ACC112 (cell line): ENCODE data around the gene ESRP2.

Experiments used
- H2AFZ ChIP-seq: fragments of 200-600 bp; sonication (generic); one replicate; pipeline ENCODE4 v1.6.0; 2017; ENCODE audit warnings: antibody characterized with exemption, low read length; ENCODE audit not compliant: unreplicated experiment
- H3K27ac ChIP-seq: fragments of 200-600 bp; sonication (generic); 2 replicates; pipeline ENCODE4 v1.5.1; 2014; ENCODE audit warnings: low read depth, mild to moderate bottlenecking, antibody characterized with exemption, low read length, moderate library complexity
- H3K27me3 ChIP-seq: fragments of 200-600 bp; sonication (generic); 2 replicates; pipeline ENCODE4 v1.6.1; 2014; ENCODE audit warnings: mild to moderate bottlenecking, antibody characterized with exemption, low read length, moderate library complexity, mixed read lengths; ENCODE audit not compliant: insufficient read depth
- H3K36me3 ChIP-seq: fragments of 200-600 bp; sonication (generic); 2 replicates; pipeline ENCODE4 v1.6.1; 2016; ENCODE audit warnings: mild to moderate bottlenecking, antibody characterized with exemption, low read length, moderate library complexity, mixed read lengths; ENCODE audit not compliant: insufficient read depth
- H3K4me1 ChIP-seq: fragments of 200-600 bp; sonication (generic); one replicate; pipeline ENCODE4 v1.6.1; 2016; ENCODE audit warnings: low read length, mixed read lengths; ENCODE audit not compliant: insufficient read depth, unreplicated experiment, control insufficient read depth
- H3K4me3 ChIP-seq: fragments of 200-600 bp; sonication (generic); 2 replicates; pipeline ENCODE4 v1.5.1; 2014; ENCODE audit warnings: mild to moderate bottlenecking, low read depth, low read length
- H3K79me2 ChIP-seq: fragments of 200-600 bp; sonication (generic); one replicate; pipeline ENCODE4 v1.6.0; 2016; ENCODE audit warnings: low read length; ENCODE audit not compliant: control insufficient read depth, unreplicated experiment, insufficient read depth

ESRP2 gene

DNA sequence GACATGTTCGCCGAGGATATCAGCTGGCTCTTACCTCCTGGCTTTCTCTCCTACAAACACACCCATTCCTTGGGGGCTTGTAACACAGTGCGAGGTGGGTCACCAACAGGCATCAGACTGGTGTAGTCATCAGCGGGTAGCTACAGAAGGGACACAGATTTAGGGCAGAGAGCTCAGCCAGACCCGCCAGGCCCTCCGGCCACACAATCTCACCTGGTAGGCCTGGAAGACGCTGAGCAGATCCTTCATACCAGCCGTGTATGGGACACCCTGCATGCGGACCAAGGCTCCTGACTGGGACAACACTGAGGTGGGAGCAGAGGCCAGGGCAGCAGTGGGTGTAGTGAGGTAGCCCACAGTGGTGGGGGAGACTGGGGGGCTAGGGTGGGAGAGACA is 5.8 kb downstream of the ESRP2 start:
- H3K27ac ChIP-seq = no peak overlapping the region
- H3K36me3 ChIP-seq = no peaks in the 10 kb centered on the region
- no peaks in the 10 kb centered on the region for H3K27me3 ChIP-seq

DNA sequence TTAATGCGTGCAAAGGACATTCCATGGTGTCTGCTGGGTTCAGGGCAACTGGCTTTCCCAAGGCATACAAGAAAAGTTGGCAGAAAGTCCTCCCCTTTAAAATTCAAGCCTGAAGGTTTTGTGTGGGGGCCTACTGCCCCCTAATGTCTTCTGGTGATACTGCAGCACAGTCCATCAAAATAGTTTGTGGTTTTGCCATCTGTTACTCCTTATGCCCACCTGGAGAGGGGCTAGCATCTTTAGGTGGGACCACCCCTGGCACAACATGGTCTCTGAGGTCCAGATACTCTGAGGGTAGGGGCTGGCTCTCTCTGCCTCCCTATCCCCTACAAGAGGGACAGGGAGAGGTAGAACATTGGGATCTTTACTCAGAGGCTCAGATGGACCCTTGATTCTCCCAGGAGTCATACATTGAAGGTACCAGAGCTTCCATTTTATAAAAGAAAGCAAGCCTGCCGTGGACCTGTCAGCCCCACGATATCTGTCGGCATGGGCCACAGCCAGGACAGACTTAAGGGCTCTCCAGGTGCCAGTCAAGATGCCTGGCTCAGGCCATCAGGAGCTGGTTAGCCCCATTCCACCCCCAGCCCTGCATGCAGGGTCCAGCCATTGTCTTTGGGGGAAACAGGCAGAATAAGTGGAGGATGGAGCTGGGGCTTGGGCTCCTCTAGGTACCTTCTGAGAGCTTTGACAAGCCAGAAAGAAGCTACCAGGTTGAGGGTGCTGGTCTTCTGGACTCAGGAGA is 6.3 kb downstream of the ESRP2 start:
- H3K79me2 ChIP-seq = no peaks in the 10 kb centered on the region
- H2AFZ ChIP-seq = no peak overlapping the region
- no peak overlapping the region for H3K4me3 ChIP-seq
- no peak overlapping the region for H3K27ac ChIP-seq
- peaks cover 8% of the 10 kb centered on the region for H3K4me1 ChIP-seq
- no peaks in the 10 kb centered on the region for H3K36me3 ChIP-seq
- H3K27me3 ChIP-seq = no peaks in the 10 kb centered on the region

More for the DNA sequence above, 5.8 kb downstream of the ESRP2 start:
- Histone ChIP-seq H3K4me1 (peaks cover 8% of the 10 kb centered on the region), H2AFZ (no peak overlapping the region), H3K79me2 (no peaks in the 10 kb centered on the region), H3K4me3 (no peak overlapping the region)

DNA sequence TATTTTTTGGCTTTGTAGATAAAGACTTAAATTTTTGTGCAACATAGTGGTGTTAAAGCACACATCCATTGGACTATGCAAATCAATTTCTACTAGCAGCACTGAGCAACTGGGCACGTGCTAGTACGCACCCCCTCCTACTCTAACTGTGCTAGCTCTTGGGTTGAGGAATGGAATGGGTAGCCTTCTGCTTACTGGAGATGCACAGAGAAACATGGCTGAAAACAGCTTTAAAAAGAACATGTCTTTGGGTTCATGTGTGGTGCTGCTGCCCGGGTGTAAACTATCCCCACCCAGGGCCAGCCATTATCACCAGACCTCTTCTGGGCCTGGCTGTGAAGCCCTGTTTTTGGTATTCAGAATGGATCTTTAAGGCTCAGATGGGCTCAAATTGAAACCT is 7.3 kb downstream of the ESRP2 start:
- H2AFZ ChIP-seq = no peak overlapping the region
- no peaks in the 10 kb centered on the region for H3K79me2 ChIP-seq
- H3K27me3 ChIP-seq = no peaks in the 10 kb centered on the region
- H3K36me3 ChIP-seq = no peaks in the 10 kb centered on the region
- no peak overlapping the region for H3K27ac ChIP-seq
- peaks cover 8% of the 10 kb centered on the region for H3K4me1 ChIP-seq
- H3K4me3 ChIP-seq = no peak overlapping the region

GRCh38 chr16:68227850-68228553 is 7.9 kb downstream of the ESRP2 start:
- Histone ChIP-seq H3K27me3 (no peaks in the 10 kb centered on the region), H3K27ac (no peak overlapping the region), H3K36me3 (no peaks in the 10 kb centered on the region)

DNA sequence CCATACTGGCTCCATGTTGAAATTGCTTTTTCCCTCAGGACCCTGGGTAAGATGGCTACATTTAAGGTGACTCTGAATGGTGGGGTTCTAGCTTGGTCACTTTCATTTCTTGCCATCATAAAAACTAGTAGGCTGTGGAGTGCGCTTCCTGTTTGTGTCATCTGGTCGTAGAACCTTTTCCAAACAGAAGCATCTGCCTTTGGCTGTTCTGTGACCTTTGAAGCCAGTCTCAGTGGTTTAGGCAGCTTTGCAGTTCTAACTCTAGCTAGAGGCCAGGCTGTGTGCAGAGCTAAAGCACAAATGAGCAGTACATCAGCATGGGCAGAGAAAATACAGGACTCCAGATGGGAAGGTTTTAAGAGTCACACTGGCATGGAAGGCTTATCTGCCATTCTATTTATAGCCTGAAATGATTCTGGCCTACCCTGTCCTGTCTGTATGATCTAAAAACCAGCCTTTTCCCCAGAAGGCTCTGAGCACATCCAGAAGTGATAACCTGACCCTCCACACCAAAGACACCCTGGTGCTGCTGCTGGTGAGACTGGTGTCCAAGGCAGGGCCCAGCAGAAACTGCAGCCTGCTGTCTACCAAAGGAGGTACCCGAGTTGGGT is 8.6 kb downstream of the ESRP2 start:
- Histone ChIP-seq H3K36me3 (no peaks in the 10 kb centered on the region), H2AFZ (no peak overlapping the region), H3K79me2 (no peaks in the 10 kb centered on the region), H3K4me3 (no peak overlapping the region), H3K27me3 (no peaks in the 10 kb centered on the region), H3K4me1 (peaks cover 8% of the 10 kb centered on the region), H3K27ac (no peak overlapping the region)

More at GRCh38 chr16:68227850-68228553, 7.9 kb downstream of the ESRP2 start:
- Histone ChIP-seq H3K79me2 (no peaks in the 10 kb centered on the region), H3K4me3 (no peak overlapping the region), H2AFZ (no peak overlapping the region), H3K4me1 (peaks cover 8% of the 10 kb centered on the region)

DNA sequence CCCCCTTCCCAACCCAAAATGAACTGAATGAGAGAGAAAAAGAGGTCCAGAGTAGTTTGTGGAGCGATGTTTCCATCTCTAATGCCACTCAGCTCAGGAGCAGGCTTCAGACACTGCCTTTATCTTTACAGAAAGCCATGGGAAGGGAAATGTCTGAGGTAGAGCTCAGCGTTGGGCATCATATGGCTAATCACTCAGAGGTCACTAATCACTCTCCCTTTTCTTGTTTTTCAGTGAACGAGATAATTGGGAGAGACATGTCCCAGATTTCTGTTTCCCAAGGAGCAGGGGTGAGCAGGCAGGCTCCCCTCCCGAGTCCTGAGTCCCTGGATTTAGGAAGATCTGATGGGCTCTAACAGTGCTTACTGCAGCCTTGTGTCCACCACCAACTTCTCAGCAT is 9.8 kb downstream of the ESRP2 start:
- Histone ChIP-seq H3K4me3 (no peak overlapping the region), H2AFZ (no peak overlapping the region), H3K79me2 (no peaks in the 10 kb centered on the region), H3K4me1 (peaks cover 8% of the 10 kb centered on the region), H3K36me3 (no peaks in the 10 kb centered on the region), H3K27me3 (no peaks in the 10 kb centered on the region), H3K27ac (no peak overlapping the region)

GRCh38 chr16:68223072-68223471 is 12.9 kb downstream of the ESRP2 start:
- peaks cover 3% of the 10 kb centered on the region for H3K4me1 ChIP-seq
- no peak overlapping the region for H3K4me3 ChIP-seq
- no peak overlapping the region for H2AFZ ChIP-seq
- no peaks in the 10 kb centered on the region for H3K36me3 ChIP-seq
- no peaks in the 10 kb centered on the region for H3K27me3 ChIP-seq
- H3K79me2 ChIP-seq = no peaks in the 10 kb centered on the region
- H3K27ac ChIP-seq = no peak overlapping the region

- H3K27me3 ChIP-seq = no peaks in the 10 kb centered on the region
- H2AFZ ChIP-seq = no peak overlapping the region
- no peaks in the 10 kb centered on the region for H3K36me3 ChIP-seq
- no peaks in the 10 kb centered on the region for H3K4me1 ChIP-seq
- H3K4me3 ChIP-seq = no peak overlapping the region
- H3K79me2 ChIP-seq = no peaks in the 10 kb centered on the region
- H3K27ac ChIP-seq = no peak overlapping the region
Observed at GRCh38 chr16:68219725-68220351, 16.1 kb downstream of the ESRP2 start.

DNA sequence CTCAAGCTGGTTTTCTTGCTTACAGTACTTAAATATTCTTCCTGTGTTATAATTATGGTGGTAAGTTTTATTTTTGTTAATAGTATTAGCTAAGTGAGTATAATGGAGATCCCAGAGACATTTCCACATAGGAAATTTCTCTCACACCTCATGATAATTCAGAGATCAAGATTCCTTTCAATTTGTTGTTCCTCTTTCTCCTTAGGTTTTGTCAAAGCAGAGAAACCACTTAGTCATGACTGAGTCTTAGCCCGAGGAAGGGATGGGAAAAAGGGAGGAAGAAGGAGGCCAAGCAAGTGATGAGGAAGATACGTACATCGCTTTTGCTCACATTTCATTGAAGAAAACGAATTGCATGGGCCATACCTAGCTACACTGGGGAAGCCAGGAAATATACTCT is 18.4 kb downstream of the ESRP2 start:
- no peaks in the 10 kb centered on the region for H3K27me3 ChIP-seq
- peaks cover 4% of the 10 kb centered on the region for H3K79me2 ChIP-seq
- no peak overlapping the region for H2AFZ ChIP-seq
- no peaks in the 10 kb centered on the region for H3K4me1 ChIP-seq
- H3K36me3 ChIP-seq = no peaks in the 10 kb centered on the region
- H3K27ac ChIP-seq = no peak overlapping the region
- no peak overlapping the region for H3K4me3 ChIP-seq

GRCh38 chr16:68216240-68216639 is 19.7 kb downstream of the ESRP2 start:
- Histone ChIP-seq H3K36me3 (no peaks in the 10 kb centered on the region), H3K27ac (no peak overlapping the region), H3K79me2 (peaks cover 13% of the 10 kb centered on the region), H2AFZ (no peak overlapping the region), H3K27me3 (no peaks in the 10 kb centered on the region), H3K4me1 (no peaks in the 10 kb centered on the region), H3K4me3 (no peak overlapping the region)
